ENCODE measurements around the gene HOXD4.

GRCh38 chr2:176117823-176118371, 33.5 kb upstream of the HOXD4 start:
- no peak for TF ChIP-seq CBX2 (IDR thresholded peaks at IDR 0.05; ENCODE audit: borderline replicate concordance, low read depth)
- TF ChIP-seq JUNB (IDR thresholded peaks at IDR 0.05), result no peak
- no peak for TF ChIP-seq CHD2 (IDR thresholded peaks at IDR 0.05; ENCODE audit: low read length, partially characterized antibody)
